Hepatocyte (in vitro differentiated cells): ENCODE data around the gene TBC1D21. TPM values are rescaled to one million over a fixed set of nuclear protein-coding genes. Genes with fewer than 3 reads are reported as not detected.
A peak's percentile ranks its signal among the peaks of the same experiment; 100 is the strongest.

Source experiments
- DNase-seq: peaks from one replicate; pipeline ENCODE4 v3.0.0-alpha.2; 2016; ENCODE audit warnings: low spot score
- H2AFZ ChIP-seq: fragments of 200-600 bp; sonication (generic); 2 replicates; pipeline ENCODE4 v1.6.0; 2016; ENCODE audit warnings: antibody characterized with exemption, mild to moderate bottlenecking
- H3K27ac ChIP-seq: fragments of 200-600 bp; sonication (generic); 2 replicates; pipeline ENCODE4 v1.5.1; 2016; ENCODE audit warnings: mild to moderate bottlenecking
- H3K27me3 ChIP-seq: fragments of 200-600 bp; sonication (generic); 2 replicates; pipeline ENCODE4 v1.6.1; 2016
- H3K36me3 ChIP-seq: fragments of 200-600 bp; sonication (generic); replicated peaks from 2 replicates; pipeline ENCODE4 v1.5.1; 2016; ENCODE audit warnings: low read depth; ENCODE audit not compliant: insufficient read depth
- H3K4me1 ChIP-seq: fragments of 200-600 bp; sonication (generic); 2 replicates; pipeline ENCODE4 v1.5.1; 2016; ENCODE audit warnings: mild to moderate bottlenecking, moderate library complexity; ENCODE audit not compliant: insufficient read depth
- H3K4me2 ChIP-seq: fragments of 200-600 bp; sonication (generic); 2 replicates; pipeline ENCODE4 v1.6.0; 2016
- H3K4me3 ChIP-seq: fragments of 200-600 bp; sonication (generic); 2 replicates; pipeline ENCODE4 v1.5.1; 2016; ENCODE audit warnings: mild to moderate bottlenecking
- H3K79me2 ChIP-seq: fragments of 200-600 bp; sonication (generic); 2 replicates; pipeline ENCODE4 v1.6.0; 2017; ENCODE audit warnings: mild to moderate bottlenecking
- H3K9me2 ChIP-seq: fragments of 200-600 bp; sonication (generic); replicated peaks from 2 replicates; pipeline ENCODE4 v1.6.0; 2017; ENCODE audit warnings: mild to moderate bottlenecking; ENCODE audit not compliant: insufficient read depth
- H3K9me3 ChIP-seq: fragments of 200-600 bp; sonication (generic); 2 replicates; pipeline ENCODE4 v1.5.1; 2016; ENCODE audit warnings: low read depth, mild to moderate bottlenecking
- H4K20me1 ChIP-seq: fragments of 200-600 bp; sonication (generic); 2 replicates; pipeline ENCODE4 v1.6.0; 2016; ENCODE audit warnings: mild to moderate bottlenecking; ENCODE audit not compliant: insufficient read depth, poor library complexity, severe bottlenecking
- CTCF ChIP-seq: fragments of 200-600 bp; sonication (generic); IDR thresholded peaks from 2 replicates; pipeline ENCODE4 v1.5.1; 2016; ENCODE audit warnings: antibody characterized with exemption, mild to moderate bottlenecking; ENCODE audit not compliant: poor library complexity
- EZH2 ChIP-seq: fragments of 200-600 bp; sonication (generic); IDR thresholded peaks from 2 replicates; pipeline ENCODE4 v1.6.1; 2016; ENCODE audit warnings: antibody characterized with exemption, mild to moderate bottlenecking, borderline replicate concordance
- EZH2phosphoT487 ChIP-seq: fragments of 200-600 bp; sonication (generic); IDR thresholded peaks from one replicate; pipeline ENCODE4 v1.6.1; 2018; ENCODE audit warnings: antibody characterized with exemption, mild to moderate bottlenecking, low read depth, moderate library complexity; ENCODE audit not compliant: unreplicated experiment, severe bottlenecking
- WGBS: methylation state at CpG from one replicate; pipeline ENCODE4 v1.1.6; 2016; ENCODE audit warnings: low lambda C conversion rate; ENCODE audit errors: missing lambda C conversion rate; 5-methylcytosine and 5-hydroxymethylcytosine counted together
- polyA plus RNA-seq: library from polyadenylated mRNA; unstranded; fragments of >200 nt; fragmentation: Nextera tagmentation; extraction: Ambion mirVana; gene quantifications from 2 replicates; pipeline ENCODE4 v1.2.1, GENCODE V29; 2016
- total RNA-seq: library from RNA; depleted of rRNA; stranded (reverse); fragments of >200 nt; gene quantifications from 2 replicates; pipeline ENCODE4 v1.2.3, GENCODE V29; 2014

Gene TBC1D21
- total and polyA plus RNA-seq, 2 experiments from 2014 or later = not detected

GRCh38 chr15:73924171-73924921, 51.0 kb downstream of the TBC1D21 start:
- Histone ChIP-seq H3K9me2 (no peaks in the 10 kb centered on the region), H2AFZ (no peak overlapping the region), H3K36me3 (no peaks in the 10 kb centered on the region), H3K79me2 (peaks cover 15% of the 10 kb centered on the region), H3K4me3 (no peak overlapping the region), H3K9me3 (no peaks in the 10 kb centered on the region), H3K4me1 (peaks cover 54% of the 10 kb centered on the region), H3K27me3 (no peaks in the 10 kb centered on the region), H4K20me1 (no peaks in the 10 kb centered on the region), H3K27ac (peak overlapping the region; percentile 88), H3K4me2 (peak overlapping the region; percentile 69)
- DNase-seq = peak; percentile 60
- TF ChIP-seq CTCF = no peak
- TF ChIP-seq EZH2phosphoT487 = no peak
- no peak for TF ChIP-seq EZH2
- WGBS = 22% methylated on average over 12 of the region's 12 CpGs

GRCh38 chr15:73925848-73926218, 52.5 kb downstream of the TBC1D21 start:
- no peaks in the 10 kb centered on the region for H3K27me3 ChIP-seq
- H3K4me2 ChIP-seq = peak overlapping the region; percentile 90
- H3K4me1 ChIP-seq = peaks cover 54% of the 10 kb centered on the region
- no peaks in the 10 kb centered on the region for H3K9me2 ChIP-seq
- peak overlapping the region; percentile 72 for H3K27ac ChIP-seq
- H3K79me2 ChIP-seq = peaks cover 16% of the 10 kb centered on the region
- H3K4me3 ChIP-seq = no peak overlapping the region
- H4K20me1 ChIP-seq = peaks cover 3% of the 10 kb centered on the region
- no peak for DNase-seq
- H3K36me3 ChIP-seq = no peaks in the 10 kb centered on the region
- H3K9me3 ChIP-seq = no peaks in the 10 kb centered on the region
- no peak for TF ChIP-seq EZH2
- TF ChIP-seq EZH2phosphoT487 = no peak
- TF ChIP-seq CTCF = no peak
- 45% methylated on average over 8 of the region's 8 CpGs for WGBS
- no peak overlapping the region for H2AFZ ChIP-seq

- peak within 1 kb of the TSS; percentile 90 for H3K4me2 ChIP-seq
- H3K36me3 ChIP-seq = no peaks in the 10 kb centered on the region
- no peaks in the 10 kb centered on the region for H3K27me3 ChIP-seq
- H3K79me2 ChIP-seq = peaks cover 16% of the 10 kb centered on the region
- peak within 1 kb of the TSS; percentile 88 for H3K4me3 ChIP-seq
- H2AFZ ChIP-seq = peak within 1 kb of the TSS; percentile 76
- H4K20me1 ChIP-seq = peaks cover 3% of the 10 kb centered on the region
- peak; percentile 90 for DNase-seq
- H3K9me2 ChIP-seq = no peaks in the 10 kb centered on the region
- WGBS = 2% methylated on average over 47 of the region's 47 CpGs
- no peaks in the 10 kb centered on the region for H3K9me3 ChIP-seq
- TF ChIP-seq EZH2 (no peak), EZH2phosphoT487 (no peak), CTCF (no peak)
- peaks cover 52% of the 10 kb centered on the region for H3K4me1 ChIP-seq
- peak within 1 kb of the TSS; percentile 88 for H3K27ac ChIP-seq
Observed at GRCh38 chr15:73926219-73927002, 53.0 kb downstream of the TBC1D21 start, which contains the start of gene LOXL1. Gene LOXL1, plus strand, starts transcription at chr15:73926462. Its CDS starts 322 bp downstream, at chr15:73926784.
